Measurements from ENCODE around the gene RWDD1.

RWDD1 gene

DNA sequence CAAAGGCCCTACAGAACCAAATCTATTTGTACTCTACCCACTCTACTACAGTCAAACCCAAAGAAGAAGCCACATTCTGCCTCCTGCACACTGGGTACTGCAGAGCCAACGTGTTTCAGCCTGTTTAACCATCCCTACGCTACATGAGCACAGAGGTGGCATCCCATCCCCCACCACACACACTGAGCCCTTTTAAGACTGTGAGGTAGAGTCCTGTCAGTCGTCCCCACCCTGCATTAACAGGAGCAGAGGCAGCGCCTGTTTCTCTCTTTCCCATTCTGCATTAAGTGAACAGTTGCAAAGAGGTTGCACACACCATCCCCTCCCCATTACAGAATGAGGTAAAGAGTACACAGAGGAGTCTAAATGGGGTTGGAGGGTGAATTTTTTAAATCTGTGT, 39.8 kb downstream of the RWDD1 start:
- DNase-seq (ENCODE audit: low spot score): no peak

DNA sequence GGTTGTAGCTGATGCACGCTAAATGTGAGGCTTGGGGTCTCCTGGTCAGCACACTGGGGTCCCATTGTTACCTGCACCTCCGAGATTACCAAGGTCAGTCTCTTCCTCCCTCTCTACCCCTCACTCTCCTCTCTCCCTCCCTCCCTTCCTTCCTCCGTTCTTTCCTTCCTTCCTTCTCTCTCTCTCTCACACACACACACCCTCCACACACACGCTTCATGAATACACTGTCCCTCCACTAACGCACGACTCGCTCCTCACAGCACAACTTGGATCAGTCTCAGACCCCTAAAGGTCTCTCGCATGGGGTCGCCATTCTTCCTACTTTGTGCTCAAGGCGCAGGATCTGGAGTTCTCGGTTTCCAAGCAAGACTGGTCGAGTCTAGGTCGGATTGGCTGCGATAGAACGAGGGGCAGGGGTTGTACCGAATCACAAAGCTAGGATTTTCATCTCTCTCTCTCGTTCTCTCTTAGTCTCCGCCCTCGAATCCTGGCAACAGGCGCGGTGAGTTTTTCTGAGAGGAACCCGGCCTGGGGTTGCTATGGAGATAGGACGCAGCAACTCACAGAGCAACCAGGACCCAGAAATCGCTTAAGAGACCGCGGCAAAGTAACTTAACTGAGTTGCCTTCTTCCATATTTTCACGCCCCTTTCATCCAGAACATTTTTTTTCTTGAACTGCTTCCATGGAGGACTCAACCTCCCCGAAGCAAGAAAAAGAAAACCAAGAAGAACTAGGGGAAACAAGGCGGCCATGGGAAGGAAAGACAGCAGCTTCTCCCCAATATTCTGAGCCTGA, 44.8 kb downstream of the RWDD1 start, which contains the start of gene RSPH4A:
Gene RSPH4A (plus strand): TSS at position 543 of the 800 bp plus-strand sequence. CDS start 145 bp downstream, at position 688.
- DNase-seq (ENCODE audit: low spot score): peak; percentile 90

DNA sequence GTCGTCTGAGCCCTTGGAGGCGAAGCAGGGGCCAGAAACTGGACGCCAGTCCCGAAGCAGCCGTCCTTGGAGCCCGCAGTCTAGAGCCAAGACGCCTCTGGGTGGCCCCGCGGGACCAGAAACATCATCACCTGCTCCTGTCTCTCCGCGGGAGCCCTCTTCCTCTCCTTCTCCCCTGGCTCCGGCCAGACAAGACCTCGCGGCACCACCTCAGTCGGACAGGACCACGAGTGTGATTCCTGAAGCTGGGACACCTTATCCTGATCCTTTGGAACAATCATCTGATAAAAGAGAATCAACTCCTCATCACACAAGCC, 45.4 kb downstream of the RWDD1 start:
- peak; percentile 64 for DNase-seq (ENCODE audit: low spot score)

DNA sequence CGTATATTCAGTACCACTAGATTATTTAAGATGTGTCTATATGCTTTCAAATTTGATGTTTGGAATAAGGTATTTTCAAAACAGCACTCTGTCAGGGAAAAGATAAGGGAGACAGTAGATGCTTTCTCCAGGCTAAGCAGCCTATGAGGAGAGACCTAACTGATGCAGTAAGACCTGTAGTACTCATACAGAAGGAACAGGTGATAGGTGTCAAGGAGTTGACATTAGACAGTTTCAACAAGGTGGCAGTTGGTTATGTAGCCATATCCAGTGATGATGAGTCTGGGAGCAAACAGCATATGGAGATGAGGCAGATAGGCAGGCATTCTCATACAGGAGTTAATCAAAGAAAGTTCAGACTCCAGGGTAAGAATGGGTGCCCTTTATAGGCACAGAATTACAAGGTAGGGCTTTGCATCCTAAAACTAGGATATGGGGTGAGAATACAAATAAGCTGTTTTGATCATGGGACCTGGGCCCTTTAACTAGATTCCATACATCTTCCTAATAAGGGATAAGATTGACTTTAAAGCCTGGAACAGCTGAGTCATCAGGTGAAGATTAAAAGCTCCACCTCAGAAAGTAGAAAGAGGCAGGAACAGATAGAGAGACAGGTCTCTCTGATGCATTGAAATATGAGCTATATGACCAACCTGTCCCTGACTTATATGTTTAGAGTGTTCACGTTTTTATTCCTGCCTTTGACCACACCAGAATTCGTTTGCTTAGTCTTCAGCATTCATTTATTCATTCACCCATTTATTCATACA, 52.9 kb downstream of the RWDD1 start:
- DNase-seq (ENCODE audit: low spot score): no peak

DNA sequence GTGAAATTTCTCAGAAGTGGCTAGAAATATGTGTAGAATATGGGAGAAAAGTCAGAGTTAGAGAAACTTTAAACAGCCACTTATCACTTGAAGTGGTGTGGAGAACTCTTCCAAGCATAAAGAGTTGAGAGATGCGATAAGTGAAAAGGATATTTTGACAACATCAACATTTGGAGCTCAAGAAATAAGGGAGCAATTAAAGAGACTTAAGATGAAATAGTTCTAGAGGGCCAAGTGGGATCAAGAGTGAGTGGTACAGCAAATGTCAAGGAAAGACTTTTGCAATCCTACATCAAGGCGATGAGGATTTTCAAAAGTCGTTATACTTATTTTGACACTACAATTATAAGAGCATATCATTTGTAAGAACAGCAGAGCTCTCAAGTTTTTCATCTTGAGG, 54.6 kb downstream of the RWDD1 start:
- no peak for DNase-seq (ENCODE audit: low spot score)

DNA sequence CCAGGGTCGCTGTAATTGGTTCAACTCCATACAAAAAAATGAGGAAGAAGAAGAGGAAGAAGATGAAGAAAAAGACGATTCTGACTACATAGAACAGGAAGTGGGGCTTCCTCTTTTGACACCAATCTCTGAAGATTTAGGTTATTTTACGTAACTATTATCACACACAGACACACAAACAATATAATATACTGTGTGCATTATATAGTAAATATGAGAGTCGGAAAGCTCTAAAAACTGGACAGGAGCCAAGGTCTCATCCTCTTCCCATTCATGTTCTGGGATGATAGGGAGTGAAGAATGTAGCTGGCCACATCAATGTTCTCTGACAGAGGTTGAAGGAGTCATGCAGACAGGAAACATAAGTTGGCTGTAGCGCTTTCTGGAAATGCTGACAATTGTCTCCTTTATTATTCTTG, 58.3 kb downstream of the RWDD1 start:
- DNase-seq (ENCODE audit: low spot score): no peak

DNA sequence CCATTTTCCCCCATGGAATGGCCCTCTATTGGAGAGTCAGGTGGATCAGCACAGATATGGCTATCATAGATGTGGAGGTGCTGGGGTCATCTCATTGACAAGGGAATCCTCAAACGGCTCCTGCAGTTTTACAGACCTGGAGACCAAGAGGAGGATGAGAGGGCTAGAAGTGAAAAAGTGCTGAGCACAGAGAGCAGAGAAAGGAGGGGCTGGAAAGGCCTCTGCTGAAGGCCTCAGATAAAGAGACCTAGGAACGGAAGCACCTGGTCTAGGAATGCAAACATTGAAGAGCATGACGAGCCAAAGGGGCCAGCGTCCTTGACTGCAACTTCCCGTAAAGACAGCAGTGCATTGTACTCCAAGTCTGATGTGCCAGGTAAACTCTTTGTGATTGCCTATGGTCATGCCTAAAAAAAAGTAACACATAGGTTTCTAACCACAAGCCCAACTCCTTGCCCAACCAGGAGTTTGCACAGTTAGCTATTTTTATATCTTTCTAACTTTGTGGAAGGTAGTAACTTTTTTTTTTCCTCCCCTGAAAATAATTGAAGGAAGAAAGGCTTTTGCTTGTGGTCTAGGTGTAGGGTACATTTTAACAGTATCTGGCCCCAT, 60.2 kb downstream of the RWDD1 start:
- no peak for DNase-seq (ENCODE audit: low spot score)

DNA sequence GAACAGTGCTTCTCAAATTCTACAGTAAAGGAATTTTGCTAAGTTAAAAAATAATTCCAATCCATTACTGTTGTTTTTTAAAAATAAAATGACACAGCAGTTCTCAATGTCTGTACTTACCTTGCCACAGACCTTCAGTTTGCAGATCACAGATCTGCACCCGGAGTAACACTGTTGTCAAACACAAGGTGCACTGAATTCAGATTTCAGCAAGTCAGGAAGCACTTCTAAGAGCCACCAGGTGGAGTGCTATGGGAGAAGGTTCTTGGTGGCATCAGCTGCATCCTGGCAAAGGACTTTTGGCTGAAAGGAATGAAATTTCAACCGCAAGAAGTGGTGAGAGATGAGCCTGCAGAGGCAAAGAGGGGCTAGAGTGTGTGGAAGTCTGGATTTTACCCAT, 62.4 kb downstream of the RWDD1 start:
- no peak for DNase-seq (ENCODE audit: low spot score)

Measured in left forelimb (tissue), 1 donor.